GM12878 (cell line): ENCODE measurements around the gene GRB10. TPM values are rescaled to one million over a fixed set of nuclear protein-coding genes. Genes with fewer than 3 reads are reported as not detected.

ENCODE experiments used
- ATAC-seq: fragments of 200-7000 bp; cut with Tn5 transposase; 3 replicates; pipeline ENCODE4 v1.9.1; 2020; ENCODE audit warnings: mild to moderate bottlenecking, moderate library complexity
- BruUV-seq: library from RNA; stranded (reverse); fragments of 400-500 nt; replicated peaks from 2 replicates; lab custom pipeline; 2021; lab: Mats Ljungman, UMichigan
- CTCF ChIA-PET: fragments of 300-600 bp; sonication (Branson Sonifier 250); formaldehyde crosslinking; extraction: SDS; loops from one replicate; lab custom pipeline; 2021; ENCODE audit warnings: inconsistent platforms; lab: Yijun Ruan, JAX
- POLR2A ChIA-PET: fragments of 350-600 bp; formaldehyde crosslinking; extraction: SDS; loops from one replicate; lab custom pipeline; 2021; ENCODE audit warnings: inconsistent platforms; lab: Charles Lee
- RAD21 ChIA-PET: fragments of 300-600 bp; sonication (Branson Sonifier 250); formaldehyde crosslinking; loops from one replicate; lab custom pipeline; 2023; ENCODE audit warnings: antibody characterized with exemption; ENCODE audit not compliant: unreplicated experiment; lab: Charles Lee
- SMC1A ChIA-PET: fragments of 300-600 bp; sonication (Branson Sonifier 250); formaldehyde crosslinking; loops from one replicate; lab custom pipeline; 2023; ENCODE audit not compliant: unreplicated experiment, uncharacterized antibody; lab: Charles Lee
- DNase-seq: peaks from one replicate; pipeline ENCODE4 v3.0.0-alpha.2; 2011; ENCODE audit warnings: low read depth, low spot score
- FAIRE-seq: peaks from 3 replicates; lab custom pipeline; 2011; peaks lifted over from hg19 to GRCh38; lab: Jason Lieb, UNC
- H2AFZ ChIP-seq: 2 replicates; pipeline ENCODE4 v1.6.0; 2011; ENCODE audit warnings: low read depth, low read length, control low read depth; ENCODE audit not compliant: control insufficient read depth
- H3K27ac ChIP-seq: 2 replicates; pipeline ENCODE4 v1.5.1; 2011; ENCODE audit warnings: control low read depth; ENCODE audit not compliant: control insufficient read depth, insufficient read depth
- H3K27me3 ChIP-seq, 2 experiments: replicated peaks in 1 of 2; 2 replicates each; pipeline versions ENCODE4 v1.6.0 to v1.6.1; 2011; ENCODE audit warnings: low read length in 1 of 2; ENCODE audit not compliant: control insufficient read depth in 2 of 2, insufficient read depth in 2 of 2
- H3K36me3 ChIP-seq, 2 experiments: 2 replicates each; pipeline ENCODE4 v1.5.1; 2011; ENCODE audit warnings: low read length in 1 of 2; ENCODE audit not compliant: control insufficient read depth in 2 of 2, insufficient read depth in 2 of 2
- H3K4me1 ChIP-seq: 2 replicates; pipeline ENCODE4 v1.6.1; 2011; ENCODE audit warnings: mild to moderate bottlenecking, low read length, moderate library complexity, mixed read lengths; ENCODE audit not compliant: control insufficient read depth, insufficient read depth
- H3K4me2 ChIP-seq: 2 replicates; pipeline ENCODE4 v1.6.0; 2011; ENCODE audit warnings: control low read depth; ENCODE audit not compliant: control insufficient read depth, insufficient read depth
- H3K4me3 ChIP-seq: fragments of 200-600 bp; sonication (generic); 2 replicates; pipeline ENCODE4 v1.5.1; 2016
- H3K79me2 ChIP-seq: 2 replicates; pipeline ENCODE4 v1.6.0; 2011; ENCODE audit warnings: low read length; ENCODE audit not compliant: control insufficient read depth, insufficient read depth
- H3K9ac ChIP-seq: 2 replicates; pipeline ENCODE4 v1.8.0; 2011; ENCODE audit warnings: low read length, control low read depth, mixed read lengths; ENCODE audit not compliant: control insufficient read depth, insufficient read depth
- H3K9me3 ChIP-seq: replicated peaks from 3 replicates; pipeline ENCODE4 v1.5.1; 2011; ENCODE audit warnings: mild to moderate bottlenecking, low read length; ENCODE audit not compliant: control insufficient read depth, insufficient read depth
- H4K20me1 ChIP-seq: 2 replicates; pipeline ENCODE4 v1.6.0; 2011; ENCODE audit not compliant: control insufficient read depth, insufficient read depth
- CBX5 ChIP-seq: sonication (generic); IDR thresholded peaks from 2 replicates; pipeline ENCODE4 v1.6.1; 2016; ENCODE audit warnings: low read depth, moderate library complexity, mild to moderate bottlenecking, inconsistent platforms
- E2F4 ChIP-seq: IDR thresholded peaks from 2 replicates; pipeline ENCODE4 v1.6.1; 2012; ENCODE audit warnings: low read depth, low read length, improper control_type of control experiment
- IRF3 ChIP-seq: fragments of 450-650 bp; IDR thresholded peaks from 2 replicates; pipeline ENCODE4 v1.6.1; 2014; ENCODE audit warnings: mild to moderate bottlenecking
- KAT2A ChIP-seq: conservative IDR thresholded peaks from 2 replicates; pipeline ENCODE4 v1.6.1; 2011; ENCODE audit warnings: low read depth, low read length; ENCODE audit not compliant: control insufficient read depth
- KDM1A ChIP-seq: fragments of 200-600 bp; sonication (generic); IDR thresholded peaks from 2 replicates; pipeline ENCODE4 v1.6.1; 2016; ENCODE audit warnings: borderline replicate concordance
- KLF5 ChIP-seq: fragments of 450-650 bp; IDR thresholded peaks from 2 replicates; pipeline ENCODE4 v1.6.1; 2014; ENCODE audit warnings: mild to moderate bottlenecking; ENCODE audit not compliant: partially characterized antibody
- MXI1 ChIP-seq: fragments of 150-350 bp; IDR thresholded peaks from 2 replicates; pipeline ENCODE4 v1.6.1; 2011; ENCODE audit warnings: low read depth, mild to moderate bottlenecking, inconsistent platforms, low read length, improper control_type of control experiment
- PBX3 ChIP-seq: IDR thresholded peaks from 2 replicates; pipeline ENCODE4 v1.6.1; 2011; ENCODE audit warnings: mild to moderate bottlenecking, low read depth, low read length, moderate library complexity; ENCODE audit not compliant: insufficient replicate concordance
- RCOR1 ChIP-seq: conservative IDR thresholded peaks from 2 replicates; pipeline ENCODE4 v1.6.1; 2012; ENCODE audit warnings: low read depth, low read length, improper control_type of control experiment
- SPI1 ChIP-seq: IDR thresholded peaks from 2 replicates; pipeline ENCODE4 v1.6.1; 2011; ENCODE audit warnings: low read depth, mild to moderate bottlenecking, low read length, moderate library complexity, borderline replicate concordance; ENCODE audit not compliant: insufficient read depth
- TBL1XR1 ChIP-seq: IDR thresholded peaks from 2 replicates; pipeline ENCODE4 v1.6.1; 2012; ENCODE audit warnings: low read depth, low read length, improper control_type of control experiment
- TCF12 ChIP-seq: IDR thresholded peaks from 2 replicates; pipeline ENCODE4 v1.6.1; 2011; ENCODE audit warnings: low read depth, mild to moderate bottlenecking, low read length
- TCF7 ChIP-seq: IDR thresholded peaks from 2 replicates; pipeline ENCODE4 v1.6.1; 2014; ENCODE audit warnings: antibody characterized with exemption, borderline replicate concordance
- ZNF622 ChIP-seq: fragments of 450-650 bp; IDR thresholded peaks from 2 replicates; pipeline ENCODE4 v1.6.1; 2017; ENCODE audit warnings: mild to moderate bottlenecking, inconsistent platforms
- whole genome bisulfite sequencing: methylation state at CpG from one replicate; pipeline ENCODE4 v1.1.6; 2016; ENCODE audit warnings: low lambda C conversion rate; ENCODE audit not compliant: insufficient replicate concordance, insufficient coverage; ENCODE audit errors: missing lambda C conversion rate; 5-methylcytosine and 5-hydroxymethylcytosine counted together
- in situ Hi-C: fragments of 300-500 bp; cut with MboI; formaldehyde crosslinking; loops from 9 replicates; pipeline ENCODE4 v1.14.3; 2018; ENCODE audit warnings: mixed read lengths
- intact Hi-C: fragments of 100-400 bp; cut with micrococcal nuclease; formaldehyde crosslinking; loops from one replicate; pipeline ENCODE4 v1.14.2; 2022; ENCODE audit not compliant: unreplicated experiment
- polyA plus RNA-seq, 11 experiments: library from polyadenylated mRNA; depleted of rRNA in 4 of 11; unstranded in 6 of 11; stranded (reverse) in 5 of 11; fragments of >200 nt; fragmentation: Nextera tagmentation in 4 of 11; fragmentation: Illumina TruSeq in 1 of 11; extraction: Ambion mirVana in 4 of 11; extraction: Trizol in 1 of 11; gene quantifications; 1 replicate in 1 of 11; 2 replicates in 10 of 11; pipeline versions ENCODE4 v1.2.1 to v1.2.3, GENCODE V29; 2011 to 2016; ENCODE audit warnings: inconsistent platforms in 2 of 11, missing spikeins in 2 of 11, low read depth in 1 of 11
- total RNA-seq, 4 experiments: library from RNA; depleted of rRNA in 3 of 4; stranded (reverse); fragments of >200 nt in 3 of 4; fragmentation: Illumina TruSeq in 1 of 4; extraction: Trizol in 1 of 4; gene quantifications; 2 replicates each; pipeline versions ENCODE4 v1.2.1 to v1.2.3, GENCODE V29; 2013 to 2021

Gene GRB10
- total and polyA plus RNA-seq, 10 of the 15 experiments (the other 5 are each of a cell fraction or from before 2014, with no cell fraction given) = 0.04 to 0.33 TPM; not detected in 8

GRCh38 chr7:50640256-50640655 is 142.4 kb downstream of the GRB10 start:
- Histone ChIP-seq H3K36me3 (no peaks in the 10 kb centered on the region), H2AFZ (no peak overlapping the region), H3K79me2 (no peaks in the 10 kb centered on the region), H3K9me3 (no peaks in the 10 kb centered on the region), H3K9ac (no peak overlapping the region), H3K4me3 (no peak overlapping the region), H3K4me2 (no peak overlapping the region), H3K27me3 (peaks cover 1 to 3% of the 10 kb centered on the region in 2 experiments; a peak in 1 of 4 replicates), H4K20me1 (no peaks in the 10 kb centered on the region), H3K4me1 (no peaks in the 10 kb centered on the region), H3K27ac (no peak overlapping the region)
- no peak for FAIRE-seq
- WGBS = 0% methylated on average over 2 of the region's 2 CpGs
- SMC1A ChIA-PET = interaction anchor here (0.5 kb wide), 1 partner anchor 26 kb away, joined by 3 read pairs; no protein-coding TSS in a partner anchor
- TF ChIP-seq RCOR1 = no peak
- TF ChIP-seq E2F4 = no peak
- no peak for TF ChIP-seq CBX5
- TF ChIP-seq KLF5 = no peak
- no peak for TF ChIP-seq ZNF622
- no peak for TF ChIP-seq SPI1
- no peak for TF ChIP-seq PBX3
- TF ChIP-seq TCF7 = no peak
- TF ChIP-seq IRF3 = no peak
- TF ChIP-seq TBL1XR1 = no peak
- TF ChIP-seq KDM1A = no peak
- no peak for TF ChIP-seq TCF12
- TF ChIP-seq MXI1 = no peak
- no peak for TF ChIP-seq KAT2A
- intact Hi-C loops = no loop called here
- ATAC-seq = no peak
- no peak for DNase-seq
- CTCF ChIA-PET = interaction anchor here (1.4 kb wide), 1 partner anchor 548 kb away, joined by 4 read pairs; no protein-coding TSS in a partner anchor
- BruUV-seq = no TSS peak
- in situ Hi-C loops = no loop called here
- RAD21 ChIA-PET = no interaction called here
- POLR2A ChIA-PET = no interaction called here
